Loucy (cell line): Measurements from ENCODE around the gene FCGR3A.
"Not testable (repeated sequence)": the region's sequence is repeated elsewhere in the genome, so short reads cannot be mapped to it uniquely, and the experiment has no call there.

Experiments used
- EZH2phosphoT487 ChIP-seq: fragments of 200-600 bp; IDR thresholded peaks from 2 replicates; pipeline ENCODE4 v1.6.1; 2018; ENCODE audit warnings: antibody characterized with exemption, mild to moderate bottlenecking, moderate library complexity, borderline replicate concordance
- TF ChIP-seq, protein P1 (sequence below): fragments of 200-600 bp; sonication (generic); conservative IDR thresholded peaks from 2 replicates; pipeline ENCODE4 v1.5.1; 2014; ENCODE audit warnings: mild to moderate bottlenecking, antibody characterized with exemption, low read length

- TF ChIP-seq, protein P1, sequence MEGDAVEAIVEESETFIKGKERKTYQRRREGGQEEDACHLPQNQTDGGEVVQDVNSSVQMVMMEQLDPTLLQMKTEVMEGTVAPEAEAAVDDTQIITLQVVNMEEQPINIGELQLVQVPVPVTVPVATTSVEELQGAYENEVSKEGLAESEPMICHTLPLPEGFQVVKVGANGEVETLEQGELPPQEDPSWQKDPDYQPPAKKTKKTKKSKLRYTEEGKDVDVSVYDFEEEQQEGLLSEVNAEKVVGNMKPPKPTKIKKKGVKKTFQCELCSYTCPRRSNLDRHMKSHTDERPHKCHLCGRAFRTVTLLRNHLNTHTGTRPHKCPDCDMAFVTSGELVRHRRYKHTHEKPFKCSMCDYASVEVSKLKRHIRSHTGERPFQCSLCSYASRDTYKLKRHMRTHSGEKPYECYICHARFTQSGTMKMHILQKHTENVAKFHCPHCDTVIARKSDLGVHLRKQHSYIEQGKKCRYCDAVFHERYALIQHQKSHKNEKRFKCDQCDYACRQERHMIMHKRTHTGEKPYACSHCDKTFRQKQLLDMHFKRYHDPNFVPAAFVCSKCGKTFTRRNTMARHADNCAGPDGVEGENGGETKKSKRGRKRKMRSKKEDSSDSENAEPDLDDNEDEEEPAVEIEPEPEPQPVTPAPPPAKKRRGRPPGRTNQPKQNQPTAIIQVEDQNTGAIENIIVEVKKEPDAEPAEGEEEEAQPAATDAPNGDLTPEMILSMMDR: not testable (repeated sequence)
- not testable (repeated sequence) for TF ChIP-seq EZH2phosphoT487
Observed at GRCh38 chr1:161554815-161555417, 5.3 kb upstream of the FCGR3A start.
